HG02623 (cell line): Measurements from ENCODE around the gene KMT5C.

ENCODE experiments used
- ATAC-seq: cut with Tn5 transposase; IDR thresholded peaks from one replicate; pipeline ENCODE4 v1.9.1; 2021; ENCODE audit warnings: moderate library complexity; ENCODE audit not compliant: unreplicated experiment

Gene KMT5C

DNA sequence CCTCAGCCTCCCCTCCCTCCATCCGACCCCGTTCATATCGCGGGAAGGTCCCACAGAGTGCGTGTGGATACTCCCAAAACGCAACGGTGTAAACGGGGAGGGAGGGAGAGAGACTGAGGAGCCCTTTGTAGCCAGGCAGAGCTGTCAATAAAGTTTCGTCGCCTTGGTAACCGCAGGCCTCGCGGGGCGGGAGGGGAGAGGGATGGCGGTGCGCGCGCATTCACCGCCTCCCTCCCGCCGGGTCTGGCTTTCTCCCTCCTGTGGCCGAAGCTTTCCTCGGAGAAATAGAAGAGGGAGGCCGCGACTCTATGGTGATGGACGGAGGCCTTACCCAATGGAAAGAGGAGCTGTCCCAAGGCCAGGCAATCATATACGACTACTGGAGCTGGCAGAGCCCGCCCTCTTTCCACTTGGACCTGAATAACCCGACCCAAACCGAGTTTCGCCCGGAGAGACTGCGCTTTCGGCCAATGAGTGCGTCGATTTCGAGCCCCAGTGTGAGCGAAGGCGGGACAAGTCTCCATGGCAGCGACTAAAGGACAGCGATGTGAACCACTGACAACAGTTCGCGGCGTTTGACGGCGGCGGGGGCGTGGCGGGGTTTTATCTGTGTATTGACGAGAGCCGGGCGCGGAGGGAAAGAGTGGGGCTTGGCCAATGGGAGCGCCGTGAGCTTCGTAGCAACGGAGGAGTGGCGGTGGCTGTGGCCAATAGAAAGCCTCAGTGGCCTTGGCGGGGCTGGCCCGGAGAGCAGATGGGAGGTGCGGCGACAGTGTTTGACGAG, at the start of gene KMT5C:
Gene KMT5C (plus strand): TSS at position 772 of the 784 bp plus-strand sequence. CDS start 2,061 bp downstream, outside the sequence.
- peak; percentile 82 for ATAC-seq

DNA sequence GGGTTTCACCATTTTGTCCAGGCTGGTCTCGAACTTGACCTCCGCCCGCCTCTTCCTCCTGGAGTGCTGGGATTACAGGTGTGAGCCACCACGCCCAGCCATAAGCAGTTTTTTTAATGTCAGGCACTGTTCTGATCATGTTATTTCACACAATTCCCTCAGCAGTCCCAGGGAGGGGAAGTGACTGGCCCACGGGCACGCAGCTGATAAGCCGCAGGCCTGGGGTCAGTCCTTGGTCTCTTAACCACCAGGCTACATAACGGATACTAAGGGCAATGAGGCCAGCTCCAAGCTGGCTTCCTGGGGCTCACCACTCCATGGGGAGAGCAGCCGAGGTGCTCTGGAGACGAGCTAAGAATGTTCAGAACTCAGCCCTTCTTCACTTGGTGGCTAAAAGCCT, 42.4 kb upstream of the KMT5C start:
- no peak for ATAC-seq

DNA sequence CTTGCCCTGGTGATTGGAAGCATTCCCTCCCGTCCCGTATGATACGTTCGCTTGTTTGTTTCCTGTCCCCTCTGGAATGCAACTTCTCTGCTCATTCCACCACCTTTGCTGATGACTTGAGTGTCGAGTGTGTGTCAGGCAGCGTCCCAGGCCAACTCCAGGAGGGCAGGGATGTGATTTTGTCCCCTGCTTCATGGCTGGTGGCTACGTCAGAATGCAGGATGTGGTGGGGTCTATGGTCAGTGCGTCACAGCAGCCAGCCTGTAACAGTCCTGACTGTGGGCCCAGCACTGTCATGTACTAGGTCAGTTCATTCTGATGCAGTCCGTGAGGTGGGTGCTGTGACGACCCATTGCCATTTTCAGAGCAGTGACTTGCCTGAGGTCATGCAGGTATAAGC, 39.7 kb upstream of the KMT5C start:
- ATAC-seq, result no peak

DNA sequence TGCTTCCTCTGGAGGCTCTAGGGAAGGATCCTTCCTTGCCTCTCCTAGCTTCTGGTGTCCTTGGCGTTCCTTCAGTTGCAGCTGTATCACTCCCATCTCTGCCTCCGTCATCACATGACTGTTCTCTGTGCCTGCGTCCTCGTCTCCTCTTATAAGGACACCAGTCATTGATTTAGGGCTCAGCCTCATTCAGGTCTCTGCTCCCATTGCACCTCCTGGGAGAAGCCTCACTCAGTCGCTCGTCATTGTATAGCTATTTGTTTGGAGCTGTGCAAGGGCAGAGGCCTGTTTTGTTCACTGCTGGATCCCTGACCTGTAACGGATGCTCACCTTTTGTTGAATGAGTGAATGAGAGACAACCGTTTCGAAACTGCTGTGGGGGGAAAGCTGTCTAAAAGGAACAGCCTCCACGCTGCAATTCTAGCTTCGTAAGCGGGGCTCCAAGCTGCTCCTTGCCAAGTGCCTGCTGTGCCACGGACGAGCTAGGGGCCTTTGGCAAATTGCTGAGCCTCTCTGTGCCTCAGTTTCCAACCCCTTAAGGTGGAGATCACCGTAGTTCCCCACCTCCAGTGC, 38.7 kb upstream of the KMT5C start:
- no peak for ATAC-seq

DNA sequence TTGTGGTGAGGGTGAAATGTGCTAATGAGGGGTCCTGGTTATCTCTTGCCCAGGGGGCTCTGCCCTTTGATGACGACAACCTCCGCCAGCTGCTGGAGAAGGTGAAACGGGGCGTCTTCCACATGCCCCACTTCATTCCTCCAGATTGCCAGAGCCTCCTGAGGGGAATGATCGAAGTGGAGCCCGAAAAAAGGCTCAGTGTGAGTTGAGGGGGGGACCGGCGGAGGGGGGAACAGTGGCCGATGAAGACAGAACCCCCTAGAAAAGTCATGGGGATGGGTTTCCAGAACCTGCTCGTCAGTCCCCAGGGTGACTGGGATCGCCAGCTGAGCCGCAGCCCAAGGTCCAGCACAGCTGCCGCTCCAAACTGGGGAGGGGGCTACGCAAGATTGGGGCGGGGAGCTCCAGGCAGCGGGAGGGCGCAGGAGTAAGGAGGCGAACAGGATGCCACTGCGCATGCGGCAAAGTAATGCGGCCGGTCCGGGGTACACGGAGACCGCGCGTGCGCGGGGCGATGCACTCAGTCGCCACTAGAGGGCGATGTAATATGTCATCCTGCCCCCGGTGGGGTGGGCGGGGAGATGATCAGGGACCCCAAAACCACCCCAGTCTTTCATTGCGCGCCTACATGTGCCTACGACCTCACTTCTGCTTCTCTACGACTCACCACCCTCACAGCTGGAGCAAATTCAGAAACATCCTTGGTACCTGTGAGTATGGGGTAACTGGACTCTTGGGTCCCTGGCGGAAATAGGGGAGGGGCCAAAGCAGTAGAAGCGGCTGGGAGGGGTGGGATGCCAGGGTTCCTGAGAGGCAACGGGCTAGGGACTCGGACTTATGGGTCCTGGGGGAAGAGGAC, 38.0 kb upstream of the KMT5C start:
- ATAC-seq, result no peak

DNA sequence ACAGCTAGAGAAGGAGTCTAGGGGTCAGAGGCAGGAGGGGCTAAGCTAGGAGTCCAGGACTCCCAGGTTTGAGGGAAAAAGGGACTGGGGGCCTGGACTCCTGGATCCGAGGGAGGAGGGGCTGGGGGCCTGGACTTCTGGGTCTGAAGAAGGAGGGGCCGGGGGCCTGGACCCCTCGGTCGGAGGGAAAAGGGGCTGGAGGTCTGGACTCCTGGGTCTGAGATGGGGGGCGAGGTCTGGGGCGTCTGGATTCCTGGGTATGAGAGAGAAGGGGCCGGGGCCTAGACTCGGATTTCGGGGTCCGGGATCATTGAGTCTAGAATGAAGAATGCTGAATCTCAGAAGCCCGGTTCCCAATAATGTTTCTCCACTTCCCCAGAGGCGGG, 37.4 kb upstream of the KMT5C start:
- ATAC-seq, result no peak

DNA sequence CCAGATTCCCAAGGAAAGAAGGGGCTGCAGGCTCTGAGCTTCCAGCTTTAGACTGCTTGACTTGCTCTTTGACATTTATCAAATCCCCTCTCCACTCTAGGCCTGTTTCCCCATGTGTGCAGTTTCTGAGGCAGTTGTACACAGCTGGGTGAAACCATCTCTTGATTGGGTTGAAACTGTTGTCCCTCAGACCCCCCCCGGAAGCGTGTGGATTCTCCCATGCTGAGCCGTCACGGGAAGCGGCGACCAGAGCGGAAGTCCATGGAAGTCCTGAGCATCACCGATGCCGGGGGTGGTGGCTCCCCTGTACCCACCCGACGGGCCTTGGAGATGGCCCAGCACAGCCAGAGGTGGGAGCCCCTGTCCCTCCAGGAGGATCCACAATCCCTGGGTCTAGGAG, 36.2 kb upstream of the KMT5C start:
- no peak for ATAC-seq

DNA sequence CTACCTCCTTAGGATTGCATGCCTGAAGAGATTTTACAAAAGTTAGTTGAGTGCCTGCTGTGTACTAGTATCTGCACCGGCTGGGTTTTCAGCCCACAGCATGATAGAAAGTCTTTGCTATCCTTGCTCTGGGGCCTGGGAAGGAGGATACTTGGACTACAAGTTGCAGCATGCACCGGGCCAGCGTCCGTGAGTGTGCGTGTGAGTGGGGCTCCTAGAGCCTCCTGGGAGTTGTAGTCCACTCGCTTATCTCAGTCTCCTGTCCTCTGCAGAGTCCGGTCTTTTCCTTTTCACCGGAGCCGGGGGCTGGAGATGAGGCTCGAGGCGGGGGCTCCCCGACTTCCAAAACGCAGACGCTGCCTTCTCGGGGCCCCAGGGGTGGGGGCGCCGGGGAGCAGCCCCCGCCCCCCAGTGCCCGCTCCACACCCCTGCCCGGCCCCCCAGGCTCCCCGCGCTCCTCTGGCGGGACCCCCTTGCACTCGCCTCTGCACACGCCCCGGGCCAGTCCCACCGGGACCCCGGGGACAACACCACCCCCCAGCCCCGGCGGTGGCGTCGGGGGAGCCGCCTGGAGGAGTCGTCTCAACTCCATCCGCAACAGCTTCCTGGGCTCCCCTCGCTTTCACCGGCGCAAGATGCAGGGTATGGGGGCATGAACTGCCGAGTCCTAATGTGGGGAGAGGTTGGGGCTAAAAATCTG, 35.2 kb upstream of the KMT5C start:
- no peak for ATAC-seq

DNA sequence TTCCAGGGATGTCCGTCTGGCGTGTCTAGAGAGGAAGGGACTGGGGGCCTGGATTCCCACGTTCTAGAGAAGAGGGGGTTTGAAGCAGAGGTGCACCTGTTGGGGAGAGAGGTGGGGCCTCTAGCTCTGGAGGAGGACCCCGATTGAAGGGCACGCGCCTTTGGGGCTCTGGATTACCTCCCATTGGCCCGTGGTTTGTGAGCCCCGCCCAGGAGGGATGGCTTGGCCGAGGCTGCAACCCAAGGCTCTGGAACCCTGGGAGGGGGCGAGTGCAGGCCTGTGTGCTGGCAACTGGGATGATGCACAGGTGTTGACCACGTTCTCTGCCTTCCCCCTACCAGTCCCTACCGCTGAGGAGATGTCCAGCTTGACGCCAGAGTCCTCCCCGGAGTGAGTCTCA, 34.7 kb upstream of the KMT5C start:
- ATAC-seq, result no peak

DNA sequence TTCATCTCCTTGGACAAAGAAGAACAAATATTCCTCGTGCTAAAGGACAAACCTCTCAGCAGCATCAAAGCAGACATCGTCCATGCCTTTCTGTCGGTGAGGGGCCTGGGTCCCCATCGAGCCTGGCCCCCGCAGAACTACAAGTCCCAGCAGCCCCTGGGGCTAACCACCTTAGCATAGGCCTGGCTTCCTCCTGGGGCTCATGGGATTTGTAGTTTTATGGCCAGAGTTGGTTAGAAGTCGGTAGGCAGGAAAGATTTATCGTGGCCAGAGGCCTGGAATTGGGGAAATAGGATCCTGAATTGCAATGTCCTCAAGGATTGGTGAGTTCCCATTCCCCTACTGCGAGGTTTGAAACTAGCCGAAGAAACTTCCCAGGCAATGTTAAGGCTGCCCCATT, 34.2 kb upstream of the KMT5C start:
- ATAC-seq, result no peak

DNA sequence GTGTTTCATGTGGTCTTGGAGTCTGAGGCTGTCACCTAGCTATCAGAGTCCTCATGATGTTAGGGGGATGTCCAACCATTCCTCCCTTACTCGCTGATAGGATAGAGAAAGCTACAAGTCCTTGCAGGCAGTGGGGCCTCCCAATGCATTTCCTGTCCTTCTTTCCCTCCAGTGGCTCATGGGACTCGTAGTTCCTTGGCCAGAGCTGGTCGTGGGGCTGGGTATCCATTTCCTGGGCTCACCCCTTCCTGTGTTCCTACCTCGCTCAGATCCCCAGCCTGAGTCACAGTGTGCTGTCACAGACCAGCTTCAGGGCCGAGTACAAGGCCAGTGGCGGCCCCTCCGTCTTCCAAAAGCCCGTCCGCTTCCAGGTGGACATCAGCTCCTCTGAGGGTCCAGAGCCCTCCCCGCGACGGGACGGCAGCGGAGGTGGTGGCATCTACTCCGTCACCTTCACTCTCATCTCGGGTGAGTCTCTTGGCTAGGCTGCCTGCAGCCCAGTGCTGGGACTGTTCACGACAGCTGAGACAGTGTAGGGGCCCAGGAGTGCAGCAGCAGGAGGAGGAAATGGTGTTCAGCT, 33.6 kb upstream of the KMT5C start:
- ATAC-seq, result no peak

DNA sequence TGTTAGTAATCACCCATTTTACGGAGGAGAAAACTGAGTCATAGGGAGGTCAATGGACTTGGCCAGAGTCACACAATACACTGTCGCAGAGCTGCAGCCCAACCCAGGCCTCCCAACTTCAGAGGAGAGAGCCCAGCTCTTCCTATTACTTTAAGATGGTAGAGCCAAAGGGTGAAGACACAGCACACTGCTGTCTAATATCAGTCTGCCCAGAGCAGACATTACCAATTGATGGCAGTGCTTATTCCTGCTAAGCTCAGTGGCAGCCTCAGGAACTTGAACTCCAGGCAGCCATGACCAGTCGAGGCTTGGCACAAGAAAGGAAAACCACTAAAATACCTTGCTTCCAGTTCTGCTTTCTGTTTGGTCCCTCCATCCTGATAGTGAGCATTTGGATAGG, 33.0 kb upstream of the KMT5C start:
- ATAC-seq, result no peak

DNA sequence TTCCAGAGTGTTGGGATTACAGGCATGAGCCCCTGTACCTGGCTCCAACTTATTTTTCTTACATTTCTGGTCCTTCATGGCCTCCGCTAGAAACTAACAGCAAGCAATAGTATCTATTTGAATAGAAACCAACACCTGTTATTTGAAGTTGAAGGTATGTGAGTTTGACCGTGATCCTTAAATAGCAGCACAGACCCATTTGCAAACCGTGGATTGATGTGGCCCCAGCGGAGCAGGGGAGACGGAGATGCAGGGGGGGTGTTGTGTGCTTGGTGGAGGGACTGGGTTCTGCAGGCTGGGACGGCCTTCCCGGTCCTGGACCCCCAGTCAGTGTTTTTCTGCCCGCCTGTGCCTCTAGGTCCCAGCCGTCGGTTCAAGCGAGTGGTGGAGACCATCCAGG, 31.4 kb upstream of the KMT5C start:
- ATAC-seq, result no peak

DNA sequence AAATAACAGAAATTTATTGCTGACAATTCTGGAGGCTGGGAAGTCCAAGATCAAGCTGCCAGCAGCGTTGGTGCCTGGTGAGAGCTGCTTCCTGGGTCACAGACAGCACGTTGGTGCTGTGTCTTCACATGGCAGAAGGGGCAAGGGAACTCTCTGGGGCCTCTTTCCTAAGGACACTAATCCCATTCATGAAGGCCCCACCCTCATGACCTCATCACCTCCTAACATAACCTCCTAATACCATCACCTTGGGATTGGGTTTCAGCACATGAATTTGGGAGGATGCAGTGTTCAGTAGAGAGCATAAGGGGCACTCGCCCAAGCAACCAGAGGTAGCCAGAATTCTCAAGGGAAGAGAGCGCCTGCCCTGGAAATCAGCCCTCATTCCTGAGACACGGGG, 30.2 kb upstream of the KMT5C start:
- no peak for ATAC-seq

DNA sequence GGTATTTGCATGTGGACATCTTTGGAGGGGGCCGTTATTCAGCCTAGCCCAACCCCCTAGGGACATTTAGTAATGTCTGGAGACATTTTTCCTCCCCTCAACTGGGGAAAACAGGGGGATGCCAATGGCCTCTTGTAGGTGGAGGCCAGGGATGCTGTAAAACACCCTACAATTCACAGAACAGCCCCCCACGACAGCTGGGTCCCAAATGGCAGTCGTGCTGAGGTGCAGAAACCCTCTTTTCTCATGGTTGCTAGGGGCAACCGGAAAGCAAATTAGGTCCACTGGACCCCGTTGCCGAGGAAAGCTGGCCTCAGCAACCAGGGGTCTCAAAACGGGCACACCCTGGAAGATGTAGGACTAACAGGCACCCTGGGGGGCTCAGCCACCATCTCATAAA, 29.2 kb upstream of the KMT5C start:
- ATAC-seq, result no peak

DNA sequence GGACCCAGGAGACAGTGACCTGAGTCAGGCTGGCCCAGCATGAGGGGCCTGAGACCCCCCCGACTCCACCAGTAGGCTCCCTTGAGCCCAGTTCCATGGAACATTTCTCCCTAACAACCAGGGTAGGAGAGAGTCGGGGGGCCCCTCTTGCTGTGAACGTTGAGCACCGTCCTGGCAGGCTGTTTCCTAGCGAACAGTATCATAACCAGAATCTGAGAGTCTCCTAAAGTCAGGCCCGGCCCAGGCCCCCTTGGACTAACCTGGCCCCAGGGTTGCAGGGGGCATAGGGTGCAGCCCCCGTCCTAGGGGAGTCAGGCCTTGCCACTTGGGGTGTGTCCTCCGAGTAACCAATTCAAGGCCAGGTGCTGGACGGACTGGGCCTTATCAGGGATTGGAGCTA, 28.3 kb upstream of the KMT5C start:
- no peak for ATAC-seq

DNA sequence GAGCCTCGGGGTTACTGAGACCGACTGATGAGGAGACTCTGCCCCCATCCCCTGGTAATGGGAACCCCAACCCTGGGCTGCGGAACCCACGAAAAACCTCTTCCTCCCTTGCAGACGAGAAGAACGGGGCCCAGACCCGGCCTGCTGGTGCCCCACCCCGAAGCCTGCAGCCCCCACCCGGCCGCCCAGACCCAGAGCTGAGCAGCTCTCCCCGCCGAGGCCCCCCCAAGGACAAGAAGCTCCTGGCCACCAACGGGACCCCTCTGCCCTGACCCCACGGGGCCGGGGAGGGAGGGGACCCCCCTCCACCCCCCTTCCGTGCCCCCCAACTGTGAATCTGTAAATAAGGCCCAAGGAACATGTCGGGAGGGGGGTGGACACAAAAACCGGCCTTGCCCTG, 27.9 kb upstream of the KMT5C start:
- no peak for ATAC-seq

DNA sequence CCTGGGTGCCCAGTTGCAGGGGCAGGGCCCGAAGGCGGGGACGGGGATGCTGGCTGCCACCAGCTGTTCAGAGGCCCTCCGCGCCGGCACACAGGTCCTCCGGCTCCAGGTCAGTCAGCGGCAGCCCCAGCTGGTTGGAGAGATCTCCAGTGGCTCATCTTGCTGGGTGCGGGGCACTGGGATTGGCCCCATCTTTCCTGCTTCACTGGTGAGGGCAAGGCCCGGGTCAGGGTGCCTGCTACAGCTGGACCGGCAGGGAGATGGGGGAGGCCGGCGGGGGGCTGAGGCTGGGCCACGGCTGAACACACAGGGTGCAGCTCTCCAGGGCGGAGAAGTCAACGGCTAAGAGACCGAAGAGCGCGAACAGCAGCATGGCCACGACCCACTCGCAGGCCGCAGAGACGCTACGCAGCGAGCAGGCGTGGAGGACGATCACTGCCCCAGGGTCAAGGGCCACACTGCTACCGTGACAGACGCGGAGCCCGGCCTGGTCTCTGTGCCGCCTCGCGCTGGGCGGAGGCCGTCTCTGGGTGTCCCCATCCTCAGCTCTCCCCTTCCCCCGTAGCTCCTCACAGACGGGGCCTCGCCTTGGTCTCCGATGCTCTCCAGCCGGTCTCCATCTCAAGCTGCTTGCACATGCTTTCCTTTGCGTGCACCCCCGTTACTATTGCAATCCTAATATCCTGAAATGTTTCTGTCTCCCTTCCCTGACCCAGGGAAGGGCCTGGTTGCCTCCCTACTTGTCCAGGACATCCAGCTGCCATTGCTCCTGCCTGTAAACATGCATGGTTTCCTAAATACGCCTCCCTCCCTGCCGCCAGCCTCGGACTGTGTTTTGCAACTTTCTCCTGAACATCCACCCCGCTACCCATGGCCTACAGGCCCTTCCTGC, 26.8 kb upstream of the KMT5C start:
- ATAC-seq, result no peak

DNA sequence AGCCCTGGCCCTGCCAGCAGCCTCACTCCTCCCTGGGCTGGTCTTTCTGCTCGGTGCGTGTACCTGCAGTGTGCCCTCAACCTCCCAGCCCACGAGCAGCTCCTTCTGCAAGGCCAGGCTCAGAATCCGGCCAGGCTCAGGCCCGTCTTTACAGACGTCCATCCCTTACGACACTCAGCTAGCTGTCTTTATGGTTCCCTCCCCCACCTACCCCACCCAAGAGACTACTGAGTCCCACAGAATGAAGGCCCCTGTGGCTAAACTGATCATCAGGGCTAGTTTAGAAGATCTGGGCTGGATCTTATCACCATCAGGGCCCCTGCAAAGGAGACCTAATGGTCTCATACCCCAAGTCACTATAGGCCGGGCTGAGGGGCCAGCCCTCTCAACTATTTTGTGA, 25.3 kb upstream of the KMT5C start:
- no peak for ATAC-seq

DNA sequence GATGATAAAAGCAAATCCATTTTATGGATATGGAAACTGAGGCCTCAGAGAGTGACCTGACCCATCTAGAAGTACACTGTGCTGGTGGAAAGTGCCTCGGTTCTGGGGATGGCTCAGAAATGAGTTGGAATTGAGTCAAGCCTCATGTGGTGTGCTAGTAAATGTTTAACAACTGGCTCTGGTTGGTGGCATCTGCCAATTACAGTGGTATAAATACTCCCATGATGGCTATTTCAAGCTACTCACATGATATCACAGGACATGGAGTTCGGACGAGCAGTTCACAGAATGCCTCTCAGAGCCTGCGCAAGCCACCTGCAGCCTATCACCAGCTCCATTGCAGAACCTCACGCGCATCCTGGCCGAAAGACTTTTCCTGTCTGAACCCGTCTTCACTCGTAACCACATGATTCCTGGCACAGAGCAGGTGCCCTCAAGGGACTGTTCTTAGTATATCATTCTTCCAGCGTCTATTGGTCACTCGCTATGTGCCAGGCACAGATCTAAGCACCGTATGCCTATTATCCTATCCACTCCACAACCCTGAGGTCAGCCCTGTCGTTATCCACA, 23.6 kb upstream of the KMT5C start:
- ATAC-seq, result no peak
